IMR-90 (cell line): Measurements from ENCODE around the gene JMJD1C. TPM values are rescaled to one million over a fixed set of nuclear protein-coding genes. Genes with fewer than 3 reads are reported as not detected.

Experiments
- ATAC-seq: fragments of 200-7000 bp; cut with Tn5 transposase; 2 replicates; pipeline ENCODE4 v1.9.1; 2020; ENCODE audit warnings: low read depth, mild to moderate bottlenecking, moderate library complexity
- BruUV-seq: library from RNA; stranded (reverse); fragments of 400-500 nt; replicated peaks from 2 replicates; lab custom pipeline; 2021; lab: Mats Ljungman, UMichigan
- CTCF ChIA-PET: fragments of 300-600 bp; formaldehyde crosslinking; extraction: SDS; loops from one replicate; lab custom pipeline; 2021; ENCODE audit warnings: antibody characterized with exemption; lab: Yijun Ruan, JAX
- POLR2A ChIA-PET: fragments of 300-600 bp; sonication (Branson Sonifier 250); formaldehyde crosslinking; loops from one replicate; lab custom pipeline; 2022; ENCODE audit warnings: antibody characterized with exemption; ENCODE audit not compliant: unreplicated experiment; lab: Charles Lee
- DNase-seq: peaks from one replicate; pipeline ENCODE4 v3.0.0; 2013
- H2AFZ ChIP-seq: replicated peaks from 2 replicates; pipeline ENCODE3; 2013; ENCODE audit warnings: low read length, mild to moderate bottlenecking; ENCODE audit not compliant: poor library complexity
- H2AK5ac ChIP-seq: 2 replicates; pipeline ENCODE4 v1.6.1; 2013; ENCODE audit warnings: low read depth, low read length, inconsistent platforms
- H2AK9ac ChIP-seq: replicated peaks from 2 replicates; pipeline ENCODE3; 2013; ENCODE audit warnings: mild to moderate bottlenecking, low read depth, low read length, moderate library complexity; ENCODE audit not compliant: poor library complexity
- H2BK120ac ChIP-seq: 2 replicates; pipeline ENCODE4 v1.6.1; 2013; ENCODE audit warnings: low read depth, low read length, inconsistent platforms
- H2BK15ac ChIP-seq: 3 replicates; pipeline ENCODE4 v1.6.1; 2013; ENCODE audit warnings: low read depth, low read length, inconsistent platforms
- H2BK20ac ChIP-seq: 2 replicates; pipeline ENCODE4 v1.6.1; 2013; ENCODE audit warnings: low read depth, mild to moderate bottlenecking, inconsistent platforms, low read length, moderate library complexity
- H2BK5ac ChIP-seq: 2 replicates; pipeline ENCODE4 v1.6.1; 2013; ENCODE audit warnings: mild to moderate bottlenecking, low read depth, low read length, inconsistent platforms; ENCODE audit not compliant: poor library complexity, severe bottlenecking
- H3K14ac ChIP-seq: replicated peaks from 2 replicates; pipeline ENCODE4 v1.6.1; 2013; ENCODE audit warnings: low read depth, low read length, inconsistent platforms
- H3K18ac ChIP-seq: 2 replicates; pipeline ENCODE4 v1.6.1; 2013; ENCODE audit warnings: low read depth, low read length, control low read depth
- H3K23ac ChIP-seq: 2 replicates; pipeline ENCODE4 v1.6.1; 2013; ENCODE audit warnings: low read depth, low read length, inconsistent platforms
- H3K27ac ChIP-seq: 2 replicates; pipeline ENCODE4 v1.5.1; 2013; ENCODE audit warnings: mild to moderate bottlenecking, control low read depth, low read length; ENCODE audit not compliant: insufficient read depth
- H3K27me3 ChIP-seq: 2 replicates; pipeline ENCODE4 v1.6.1; 2013; ENCODE audit warnings: low read length; ENCODE audit not compliant: control insufficient read depth, insufficient read depth
- H3K36me3 ChIP-seq: 2 replicates; pipeline ENCODE4 v1.6.1; 2013; ENCODE audit warnings: low read length, mixed read lengths; ENCODE audit not compliant: control insufficient read depth, insufficient read depth
- H3K4ac ChIP-seq: 2 replicates; pipeline ENCODE4 v1.6.1; 2013; ENCODE audit warnings: low read depth, low read length, inconsistent platforms
- H3K4me1 ChIP-seq: 2 replicates; pipeline ENCODE4 v1.6.1; 2013; ENCODE audit warnings: low read length, mixed read lengths; ENCODE audit not compliant: control insufficient read depth, insufficient read depth
- H3K4me2 ChIP-seq: 2 replicates; pipeline ENCODE4 v1.6.1; 2013; ENCODE audit warnings: low read depth, mild to moderate bottlenecking, control low read depth, low read length, moderate library complexity
- H3K4me3 ChIP-seq: 2 replicates; pipeline ENCODE4 v1.5.1; 2013; ENCODE audit warnings: low read depth, mild to moderate bottlenecking, control low read depth, low read length, moderate library complexity; ENCODE audit not compliant: insufficient read depth
- H3K56ac ChIP-seq: 2 replicates; pipeline ENCODE4 v1.6.1; 2013; ENCODE audit warnings: low read length, inconsistent platforms; ENCODE audit not compliant: insufficient read depth; ENCODE audit errors: extremely low read depth
- H3K79me1 ChIP-seq, 2 experiments: 2 replicates each; pipeline ENCODE4 v1.6.1; 2013; ENCODE audit warnings: low read length in 2 of 2, inconsistent platforms in 1 of 2, low read depth in 1 of 2
- H3K9ac ChIP-seq: 2 replicates; pipeline ENCODE4 v1.6.1; 2013; ENCODE audit warnings: low read depth, low read length, control low read depth
- H3K9me1 ChIP-seq: 2 replicates; pipeline ENCODE4 v1.6.1; 2013; ENCODE audit warnings: low read length, inconsistent platforms; ENCODE audit not compliant: insufficient read depth
- H3K9me3 ChIP-seq: 2 replicates; pipeline ENCODE4 v1.6.1; 2013; ENCODE audit warnings: low read length; ENCODE audit not compliant: control insufficient read depth, insufficient read depth
- H4K20me1 ChIP-seq: 2 replicates; pipeline ENCODE4 v1.6.1; 2013; ENCODE audit warnings: low read length, inconsistent platforms; ENCODE audit not compliant: insufficient read depth
- H4K5ac ChIP-seq: 2 replicates; pipeline ENCODE4 v1.6.1; 2013; ENCODE audit warnings: mild to moderate bottlenecking, low read depth, low read length, control low read depth
- H4K8ac ChIP-seq, 2 experiments: 2 replicates each; pipeline ENCODE4 v1.6.1; 2013; ENCODE audit warnings: low read depth in 2 of 2, low read length in 2 of 2, control low read depth in 1 of 2, inconsistent platforms in 1 of 2
- H4K91ac ChIP-seq: 2 replicates; pipeline ENCODE4 v1.6.1; 2013; ENCODE audit warnings: low read depth, low read length, inconsistent platforms; ENCODE audit not compliant: insufficient read depth
- BHLHE40 ChIP-seq: fragments of 150-350 bp; IDR thresholded peaks from 2 replicates; pipeline ENCODE4 v1.6.1; 2016; ENCODE audit warnings: mild to moderate bottlenecking, low read depth, low read length
- CTCF ChIP-seq: conservative IDR thresholded peaks from 2 replicates; pipeline ENCODE4 v1.5.1; 2012; ENCODE audit warnings: mild to moderate bottlenecking, low read depth, low read length, improper control_type of control experiment
- MAFK ChIP-seq: IDR thresholded peaks from 2 replicates; pipeline ENCODE4 v1.6.1; 2012; ENCODE audit warnings: low read depth, low read length, improper control_type of control experiment
- SMC3 ChIP-seq: fragments of 150-350 bp; IDR thresholded peaks from 2 replicates; pipeline ENCODE4 v1.6.1; 2016; ENCODE audit warnings: low read depth, mild to moderate bottlenecking, antibody characterized with exemption, low read length, moderate library complexity
- WGBS, 2 experiments: methylation state at CpG; one replicate each; pipeline versions ENCODE4 v1.1.5 to v1.1.7; 2013; ENCODE audit warnings: missing lambda C conversion rate in 2 of 2; ENCODE audit not compliant: insufficient read length in 1 of 2; ENCODE audit errors: extremely low coverage in 2 of 2; 5-methylcytosine and 5-hydroxymethylcytosine counted together
- dilution Hi-C: fragments of 300-500 bp; cut with HindIII; formaldehyde crosslinking; loops from one replicate; pipeline ENCODE4 v1.14.3; 2018; ENCODE audit warnings: low sequenced_read_pairs; ENCODE audit not compliant: unreplicated experiment
- in situ Hi-C: fragments of 300-500 bp; cut with MboI; formaldehyde crosslinking; loops from 3 replicates; pipeline ENCODE4 v1.14.3; 2019; ENCODE audit warnings: low sequenced_read_pairs, inconsistent platforms, mixed read lengths
- intact Hi-C: fragments of 100-400 bp; cut with micrococcal nuclease; formaldehyde crosslinking; loops from 2 replicates; pipeline ENCODE4 v1.10.0; 2022
- polyA plus RNA-seq, 3 experiments: library from polyadenylated mRNA; depleted of rRNA; stranded (reverse); fragments of >200 nt; gene quantifications; 2 replicates each; pipeline ENCODE4 v1.2.3, GENCODE V29; 2012; ENCODE audit warnings: low replicate concordance in 1 of 3
- total RNA-seq: library from RNA; depleted of rRNA; stranded (reverse); fragments of >200 nt; gene quantifications from 2 replicates; pipeline ENCODE4 v1.2.3, GENCODE V29; 2012

JMJD1C gene
- total and polyA plus RNA-seq, 2 of the 4 experiments (the other 2 are of a cell fraction), result 15.6 to 96.8 TPM

- dilution Hi-C loops, result no loop called here
Observed at GRCh38 chr10:63213489-63213888, 252.3 kb downstream of the JMJD1C start.

More at GRCh38 chr10:63213489-63213888, 252.3 kb downstream of the JMJD1C start:
- ATAC-seq (no peak), DNase-seq (no peak)
- TF ChIP-seq SMC3, result no peak
- TF ChIP-seq CTCF, result no peak
- no peak for TF ChIP-seq MAFK
- TF ChIP-seq BHLHE40, result no peak
- H3K14ac ChIP-seq, result no peak overlapping the region
- no peak overlapping the region for H2AFZ ChIP-seq
- no peak overlapping the region for H2BK120ac ChIP-seq
- H2AK5ac ChIP-seq, result no peak overlapping the region
- H3K23ac ChIP-seq, result no peak overlapping the region
- intact Hi-C loops (no loop called here), in situ Hi-C loops (no loop called here)
- no peak overlapping the region for H2BK5ac ChIP-seq
- BruUV-seq, result no TSS peak
- 63% methylated on average over 3 of the region's 3 CpGs; no CpG with 5 or more reads in 1 of the 2 experiments for WGBS, 2 experiments
- peaks cover 9% of the 10 kb centered on the region for H3K9me1 ChIP-seq
- no peak overlapping the region for H3K4ac ChIP-seq
- H4K5ac ChIP-seq, result no peak overlapping the region
- no peaks in the 10 kb centered on the region for H3K27me3 ChIP-seq
- H2BK20ac ChIP-seq, result no peak overlapping the region
- H3K9me3 ChIP-seq, result no peaks in the 10 kb centered on the region
- CTCF ChIA-PET, result interaction anchor here (0.7 kb wide), 1 partner anchor 507 kb away, joined by 3 read pairs; no protein-coding TSS in a partner anchor
- no peak overlapping the region for H3K4me3 ChIP-seq
- no peak overlapping the region for H3K9ac ChIP-seq
- no peak overlapping the region for H2AK9ac ChIP-seq
- H3K18ac ChIP-seq, result no peak overlapping the region
- peaks cover 11% of the 10 kb centered on the region for H3K36me3 ChIP-seq
- H3K79me1 ChIP-seq, result peaks cover 27 to 45% of the 10 kb centered on the region in 2 experiments
- H4K8ac ChIP-seq, result no peak overlapping the region
- H4K20me1 ChIP-seq, result peaks cover 11% of the 10 kb centered on the region; the same call in 1 of the 2 replicates
- POLR2A ChIA-PET, result no interaction called here
- H3K27ac ChIP-seq, result no peak overlapping the region
- peaks cover 7% of the 10 kb centered on the region for H3K4me1 ChIP-seq
- no peak overlapping the region for H3K56ac ChIP-seq
- H4K91ac ChIP-seq, result no peak overlapping the region
- H2BK15ac ChIP-seq, result no peak overlapping the region
- no peak overlapping the region for H3K4me2 ChIP-seq
